Neuronal stem cell (in vitro differentiated cells): ENCODE results near the gene HACE1.

Source experiments
- DNase-seq: peaks from one replicate; pipeline ENCODE4 v3.0.0-alpha.2; 2013; ENCODE audit warnings: low spot score
- H2AFZ ChIP-seq: one replicate; pipeline ENCODE4 v1.6.1; 2013; ENCODE audit warnings: mild to moderate bottlenecking, low read length, inconsistent platforms
- H2AK5ac ChIP-seq: 2 replicates; pipeline ENCODE4 v1.6.1; 2013; ENCODE audit warnings: low read depth, mild to moderate bottlenecking, inconsistent platforms, low read length, moderate library complexity, mixed read lengths
- H2BK120ac ChIP-seq: 2 replicates; pipeline ENCODE4 v1.6.1; 2013; ENCODE audit warnings: low read depth, mild to moderate bottlenecking, inconsistent platforms, low read length, moderate library complexity, mixed read lengths
- H2BK12ac ChIP-seq: one replicate; pipeline ENCODE4 v1.6.1; 2013; ENCODE audit warnings: low read length, inconsistent platforms
- H2BK15ac ChIP-seq: 2 replicates; pipeline ENCODE4 v1.6.1; 2013; ENCODE audit warnings: mild to moderate bottlenecking, low read length, inconsistent platforms, mixed read lengths
- H2BK5ac ChIP-seq: one replicate; pipeline ENCODE4 v1.6.1; 2013; ENCODE audit warnings: inconsistent platforms, mild to moderate bottlenecking, low read length, moderate library complexity
- H3K14ac ChIP-seq: one replicate; pipeline ENCODE4 v1.6.1; 2013; ENCODE audit warnings: low read length, inconsistent platforms
- H3K18ac ChIP-seq: 2 replicates; pipeline ENCODE4 v1.6.1; 2013; ENCODE audit warnings: low read length, inconsistent platforms
- H3K23ac ChIP-seq: 2 replicates; pipeline ENCODE4 v1.6.1; 2013; ENCODE audit warnings: low read depth, mild to moderate bottlenecking, mixed read lengths, low read length, inconsistent platforms; ENCODE audit not compliant: poor library complexity
- H3K27ac ChIP-seq: replicated peaks from 3 replicates; pipeline ENCODE4 v1.5.1; 2013; ENCODE audit warnings: low read length, inconsistent platforms
- H3K27me3 ChIP-seq, 3 experiments: 2 replicates each; pipeline ENCODE4 v1.6.1; 2013; ENCODE audit warnings: low read length in 3 of 3, mild to moderate bottlenecking in 2 of 3, inconsistent platforms in 1 of 3, low read depth in 1 of 3, mixed read lengths in 1 of 3, moderate library complexity in 1 of 3; ENCODE audit not compliant: control insufficient read depth in 3 of 3, insufficient read depth in 3 of 3
- H3K36me3 ChIP-seq, 2 donors: replicated peaks in 1 of 2; 2 replicates each; pipeline ENCODE4 v1.6.1; 2013; ENCODE audit warnings: low read length in 2 of 2; ENCODE audit not compliant: control insufficient read depth in 2 of 2, insufficient read depth in 2 of 2
- H3K4ac ChIP-seq: 2 replicates; pipeline ENCODE4 v1.6.1; 2013; ENCODE audit warnings: inconsistent platforms, mild to moderate bottlenecking, low read length, moderate library complexity
- H3K4me1 ChIP-seq, 2 donors: 1 replicate in 1 of 2; 2 replicates in 1 of 2; pipeline ENCODE4 v1.6.1; 2013; ENCODE audit warnings: low read length in 2 of 2, low read depth in 1 of 2; ENCODE audit not compliant: control insufficient read depth in 2 of 2, insufficient read depth in 1 of 2
- H3K4me2 ChIP-seq: one replicate; pipeline ENCODE4 v1.6.1; 2013; ENCODE audit warnings: mild to moderate bottlenecking, low read length, inconsistent platforms; ENCODE audit not compliant: insufficient read depth, poor library complexity, severe bottlenecking
- H3K4me3 ChIP-seq, 2 donors: 2 replicates each; pipeline ENCODE4 v1.5.1; 2013; ENCODE audit warnings: low read length in 2 of 2, mild to moderate bottlenecking in 2 of 2, inconsistent platforms in 1 of 2, moderate library complexity in 1 of 2
- H3K79me1 ChIP-seq: one replicate; pipeline ENCODE4 v1.6.1; 2013; ENCODE audit warnings: low read depth, mild to moderate bottlenecking, inconsistent platforms, low read length, moderate library complexity
- H3K9ac ChIP-seq: one replicate; pipeline ENCODE4 v1.6.1; 2013; ENCODE audit warnings: mild to moderate bottlenecking, low read depth, low read length, inconsistent platforms; ENCODE audit not compliant: poor library complexity
- H3K9me3 ChIP-seq, 2 donors: replicated peaks in 1 of 2; 2 replicates each; pipeline versions ENCODE3 to v1.6.1; 2013; ENCODE audit warnings: low read length in 2 of 2, mild to moderate bottlenecking in 2 of 2, inconsistent platforms in 1 of 2, low read depth in 1 of 2, mixed read lengths in 1 of 2, moderate library complexity in 1 of 2; ENCODE audit not compliant: control insufficient read depth in 2 of 2, insufficient read depth in 1 of 2
- H4K8ac ChIP-seq: one replicate; pipeline ENCODE4 v1.6.1; 2013; ENCODE audit warnings: low read depth, mild to moderate bottlenecking, inconsistent platforms, low read length, moderate library complexity
- H4K91ac ChIP-seq: one replicate; pipeline ENCODE4 v1.6.1; 2013; ENCODE audit warnings: low read length, low read depth, mild to moderate bottlenecking, inconsistent platforms; ENCODE audit not compliant: poor library complexity
- WGBS, 2 donors: extraction: QIAGEN DNeasy Blood & Tissue Kit; methylation state at CpG; one replicate each; pipeline ENCODE4 v1.1.7; 2013; ENCODE audit warnings: missing lambda C conversion rate in 2 of 2, mixed read lengths in 1 of 2; ENCODE audit not compliant: insufficient read length in 2 of 2, insufficient replicate concordance in 1 of 2; ENCODE audit errors: extremely low coverage in 2 of 2; 5-methylcytosine and 5-hydroxymethylcytosine counted together

Gene HACE1

GRCh38 chr6:104702126-104702841 lies 157.4 kb downstream of the HACE1 start:
- no peak overlapping the region for H3K27ac ChIP-seq
- no peaks in the 10 kb centered on the region for H3K79me1 ChIP-seq
- H3K23ac ChIP-seq: no peak overlapping the region
- H3K4me1 ChIP-seq: peaks cover 13 to 30% of the 10 kb centered on the region in 2 donors
- H3K36me3 ChIP-seq: no peaks in the 10 kb centered on the region
- no peak overlapping the region for H3K4me3 ChIP-seq
- H3K4ac ChIP-seq: no peak overlapping the region
- no peak overlapping the region for H2BK12ac ChIP-seq
- no peak overlapping the region for H4K8ac ChIP-seq
- H3K9ac ChIP-seq: no peak overlapping the region
- H4K91ac ChIP-seq: no peak overlapping the region
- no peak overlapping the region for H2AFZ ChIP-seq
- H2AK5ac ChIP-seq: no peak overlapping the region
- H3K4me2 ChIP-seq: no peak overlapping the region
- no peaks in the 10 kb centered on the region for H3K27me3 ChIP-seq
- H3K14ac ChIP-seq: no peak overlapping the region
- WGBS, 2 donors: no CpG with 5 or more reads among the region's 5 CpGs
- DNase-seq: no peak
- H2BK15ac ChIP-seq: no peak overlapping the region
- H2BK120ac ChIP-seq: no peak overlapping the region
- no peak overlapping the region for H2BK5ac ChIP-seq
- H3K18ac ChIP-seq: no peak overlapping the region
- no peaks in the 10 kb centered on the region for H3K9me3 ChIP-seq

- Histone ChIP-seq H3K9me3 (no peaks in the 10 kb centered on the region), H3K27ac (no peak overlapping the region), H4K91ac (no peak overlapping the region), H3K27me3 (no peaks in the 10 kb centered on the region), H3K79me1 (no peaks in the 10 kb centered on the region), H3K4me3 (no peak overlapping the region), H3K36me3 (no peaks in the 10 kb centered on the region), H4K8ac (no peak overlapping the region), H3K4me1 (peaks cover 13 to 30% of the 10 kb centered on the region in 2 donors), H3K9ac (no peak overlapping the region), H2BK120ac (no peak overlapping the region), H3K18ac (no peak overlapping the region), H3K23ac (no peak overlapping the region), H3K14ac (no peak overlapping the region), H2AK5ac (no peak overlapping the region), H2BK5ac (no peak overlapping the region), H2BK15ac (no peak overlapping the region), H2BK12ac (no peak overlapping the region), H3K4ac (no peak overlapping the region), H2AFZ (no peak overlapping the region), H3K4me2 (no peak overlapping the region)
- WGBS, 2 donors: no CpG with 5 or more reads among the region's 5 CpGs
- no peak for DNase-seq
Measured at GRCh38 chr6:104700371-104701185, 159.1 kb downstream of the HACE1 start.

GRCh38 chr6:104699593-104700329 lies 160.0 kb downstream of the HACE1 start:
- H4K8ac ChIP-seq: no peak overlapping the region
- H3K4me1 ChIP-seq: peaks cover 12 to 24% of the 10 kb centered on the region in 2 donors
- H2BK120ac ChIP-seq: no peak overlapping the region
- WGBS, 2 donors: no CpG with 5 or more reads among the region's 8 CpGs
- H3K27ac ChIP-seq: peak overlapping the region; percentile 32
- no peak overlapping the region for H2BK15ac ChIP-seq
- H3K9ac ChIP-seq: no peak overlapping the region
- H3K36me3 ChIP-seq: no peaks in the 10 kb centered on the region
- H3K27me3 ChIP-seq: no peaks in the 10 kb centered on the region
- no peak for DNase-seq
- H3K18ac ChIP-seq: peak overlapping the region; percentile 42
- no peak overlapping the region for H2AK5ac ChIP-seq
- H3K4ac ChIP-seq: no peak overlapping the region
- H2AFZ ChIP-seq: peak overlapping the region; percentile 12
- H3K14ac ChIP-seq: no peak overlapping the region
- peak overlapping the region; percentile 90 for H4K91ac ChIP-seq
- H3K4me2 ChIP-seq: no peak overlapping the region
- no peak overlapping the region for H3K23ac ChIP-seq
- H2BK5ac ChIP-seq: no peak overlapping the region
- no peaks in the 10 kb centered on the region for H3K9me3 ChIP-seq
- H3K79me1 ChIP-seq: no peaks in the 10 kb centered on the region
- H2BK12ac ChIP-seq: no peak overlapping the region
- no peak overlapping the region for H3K4me3 ChIP-seq

GRCh38 chr6:104698979-104699378 lies 160.7 kb downstream of the HACE1 start:
- Histone ChIP-seq H2AK5ac (no peak overlapping the region), H3K4me3 (no peak overlapping the region), H2BK12ac (no peak overlapping the region), H3K27me3 (no peaks in the 10 kb centered on the region), H3K79me1 (no peaks in the 10 kb centered on the region), H2BK15ac (no peak overlapping the region), H3K9me3 (no peaks in the 10 kb centered on the region), H4K8ac (no peak overlapping the region), H3K9ac (no peak overlapping the region), H3K4me2 (no peak overlapping the region), H4K91ac (no peak overlapping the region), H3K18ac (no peak overlapping the region), H3K23ac (no peak overlapping the region), H3K27ac (no peak overlapping the region), H3K36me3 (no peaks in the 10 kb centered on the region), H2AFZ (no peak overlapping the region), H3K14ac (no peak overlapping the region), H2BK120ac (no peak overlapping the region), H2BK5ac (no peak overlapping the region), H3K4me1 (peaks cover 7 to 17% of the 10 kb centered on the region in 2 donors), H3K4ac (no peak overlapping the region)
- no CpG with 5 or more reads among the region's 1 CpG for WGBS, 2 donors
- no peak for DNase-seq
